A204.1 (cell line): ENCODE data around the gene CADPS2.

Source experiments
- FAIRE-seq: peaks from 2 replicates; lab custom pipeline; 2012; peaks lifted over from hg19 to GRCh38; lab: Jason Lieb, UNC

The CADPS2 gene

GRCh38 chr7:122362473-122362872 is 523.8 kb downstream of the CADPS2 start:
- FAIRE-seq: no peak

GRCh38 chr7:122354656-122355055 is 531.6 kb downstream of the CADPS2 start:
- FAIRE-seq: no peak

- no peak for FAIRE-seq
Measured at GRCh38 chr7:122352454-122352853, 533.8 kb downstream of the CADPS2 start.

GRCh38 chr7:122350701-122351100 is 535.6 kb downstream of the CADPS2 start:
- FAIRE-seq: no peak

GRCh38 chr7:122344303-122344620 is 542.0 kb downstream of the CADPS2 start:
- no peak for FAIRE-seq

GRCh38 chr7:122343601-122344302 is 542.5 kb downstream of the CADPS2 start:
- no peak for FAIRE-seq

- no peak for FAIRE-seq
Measured at GRCh38 chr7:122340427-122340826, 545.8 kb downstream of the CADPS2 start.

- FAIRE-seq: no peak
Measured at GRCh38 chr7:122339145-122339904, 546.9 kb downstream of the CADPS2 start.

GRCh38 chr7:122337011-122337410 is 549.2 kb downstream of the CADPS2 start:
- FAIRE-seq: no peak

GRCh38 chr7:122329145-122329802 is 557.0 kb downstream of the CADPS2 start:
- FAIRE-seq: no peak

GRCh38 chr7:122327969-122328368 is 558.3 kb downstream of the CADPS2 start:
- FAIRE-seq: no peak

GRCh38 chr7:122316467-122317388 is 569.5 kb downstream of the CADPS2 start:
- FAIRE-seq: no peak

- FAIRE-seq: no peak
Measured at GRCh38 chr7:122315507-122316466, 570.5 kb downstream of the CADPS2 start.

- FAIRE-seq: no peak
Measured at GRCh38 chr7:122314284-122314683, 572.0 kb downstream of the CADPS2 start.

GRCh38 chr7:122312789-122313188 is 573.5 kb downstream of the CADPS2 start:
- no peak for FAIRE-seq

GRCh38 chr7:122311734-122312450 is 574.4 kb downstream of the CADPS2 start:
- no peak for FAIRE-seq

GRCh38 chr7:122311050-122311700 is 575.1 kb downstream of the CADPS2 start:
- FAIRE-seq: no peak

- FAIRE-seq: no peak
Measured at GRCh38 chr7:122310119-122311021, 575.9 kb downstream of the CADPS2 start.

- no peak for FAIRE-seq
Measured at GRCh38 chr7:122309421-122309820, 576.8 kb downstream of the CADPS2 start.
